ENCODE data around the gene UNC13D.

DNA sequence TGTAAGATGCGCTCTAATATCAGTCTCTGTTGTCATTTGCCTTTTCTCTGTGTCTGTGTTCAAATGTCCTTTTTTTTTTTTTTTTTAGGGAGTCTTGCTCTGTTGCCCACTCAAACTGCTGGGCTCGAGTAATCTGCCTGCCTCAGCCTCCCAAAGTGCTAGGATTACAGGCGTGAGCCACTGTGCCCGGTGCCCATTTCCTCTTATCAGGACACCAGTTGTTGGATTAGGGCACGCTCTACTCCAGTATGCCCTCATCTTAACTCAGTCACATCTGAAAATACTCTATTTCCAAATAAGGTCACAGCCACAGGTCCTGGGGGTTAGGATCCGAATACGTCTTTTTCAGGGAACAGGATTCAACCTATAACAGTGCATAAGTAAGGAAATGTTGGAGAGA is 36.1 kb upstream of the UNC13D start:
- TF ChIP-seq, protein P1, sequence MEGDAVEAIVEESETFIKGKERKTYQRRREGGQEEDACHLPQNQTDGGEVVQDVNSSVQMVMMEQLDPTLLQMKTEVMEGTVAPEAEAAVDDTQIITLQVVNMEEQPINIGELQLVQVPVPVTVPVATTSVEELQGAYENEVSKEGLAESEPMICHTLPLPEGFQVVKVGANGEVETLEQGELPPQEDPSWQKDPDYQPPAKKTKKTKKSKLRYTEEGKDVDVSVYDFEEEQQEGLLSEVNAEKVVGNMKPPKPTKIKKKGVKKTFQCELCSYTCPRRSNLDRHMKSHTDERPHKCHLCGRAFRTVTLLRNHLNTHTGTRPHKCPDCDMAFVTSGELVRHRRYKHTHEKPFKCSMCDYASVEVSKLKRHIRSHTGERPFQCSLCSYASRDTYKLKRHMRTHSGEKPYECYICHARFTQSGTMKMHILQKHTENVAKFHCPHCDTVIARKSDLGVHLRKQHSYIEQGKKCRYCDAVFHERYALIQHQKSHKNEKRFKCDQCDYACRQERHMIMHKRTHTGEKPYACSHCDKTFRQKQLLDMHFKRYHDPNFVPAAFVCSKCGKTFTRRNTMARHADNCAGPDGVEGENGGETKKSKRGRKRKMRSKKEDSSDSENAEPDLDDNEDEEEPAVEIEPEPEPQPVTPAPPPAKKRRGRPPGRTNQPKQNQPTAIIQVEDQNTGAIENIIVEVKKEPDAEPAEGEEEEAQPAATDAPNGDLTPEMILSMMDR (IDR thresholded peaks at IDR 0.05): no peak
- TF ChIP-seq POLR2A (IDR thresholded peaks at IDR 0.05): no peak

Measured in transverse colon (tissue), 3 donors.